H1 (cell line): ENCODE results near the gene DNAJC11.

Source experiments
- CEBPB ChIP-seq: IDR thresholded peaks from 2 replicates; pipeline ENCODE4 v1.6.1; 2012; ENCODE audit warnings: low read depth, low read length
- CTCF ChIP-seq, 3 experiments: IDR thresholded peaks; 1 replicate in 2 of 3; 2 replicates in 1 of 3; pipeline versions ENCODE4 v1.5.1 to v1.6.1; 2011; ENCODE audit warnings: low read length in 3 of 3, mild to moderate bottlenecking in 3 of 3, inconsistent platforms in 2 of 3, low read depth in 1 of 3, moderate library complexity in 1 of 3; ENCODE audit not compliant: insufficient read depth in 1 of 3; ENCODE audit errors: control extremely low read depth in 1 of 3
- POLR2A ChIP-seq, 2 experiments: IDR thresholded peaks; 1 replicate in 1 of 2; 2 replicates in 1 of 2; pipeline ENCODE4 v1.6.1; 2011; ENCODE audit warnings: low read depth in 2 of 2, low read length in 2 of 2, mild to moderate bottlenecking in 2 of 2; ENCODE audit errors: control extremely low read depth in 1 of 2
- POLR2AphosphoS5 ChIP-seq: IDR thresholded peaks from 2 replicates; pipeline ENCODE4 v1.6.1; 2011; ENCODE audit warnings: low read depth, low read length
- SUZ12 ChIP-seq: fragments of 200-600 bp; sonication (generic); IDR thresholded peaks from 2 replicates; pipeline ENCODE4 v1.6.1; 2012; ENCODE audit warnings: mild to moderate bottlenecking, inconsistent platforms, low read length, moderate library complexity, mixed read lengths
- TAF1 ChIP-seq: IDR thresholded peaks from 2 replicates; pipeline ENCODE4 v1.6.1; 2011; ENCODE audit warnings: mild to moderate bottlenecking, low read depth, low read length

GRCh38 chr1:6704746-6705145, 3.1 kb upstream of the DNAJC11 start:
- TF ChIP-seq TAF1 (no peak), CTCF (IDR thresholded peaks at IDR 0.05; ENCODE audit: control extremely low read depth in 1 of 3, insufficient read depth in 1 of 3, low read depth in 1 of 3, low read length in 3 of 3) (no peak), SUZ12 (no peak), CEBPB (no peak), POLR2A (IDR thresholded peaks at IDR 0.05; ENCODE audit: control extremely low read depth in 1 of 2, low read depth in 2 of 2, low read length in 2 of 2) (no peak), POLR2AphosphoS5 (no peak)
